GM21529 (cell line): Measurements from ENCODE around the gene ESYT1.
A peak's percentile ranks its signal among the peaks of the same experiment; 100 is the strongest.

ENCODE experiments used
- ATAC-seq: cut with Tn5 transposase; IDR thresholded peaks from one replicate; pipeline ENCODE4 v1.9.1; 2021; ENCODE audit not compliant: unreplicated experiment

ESYT1 gene

DNA sequence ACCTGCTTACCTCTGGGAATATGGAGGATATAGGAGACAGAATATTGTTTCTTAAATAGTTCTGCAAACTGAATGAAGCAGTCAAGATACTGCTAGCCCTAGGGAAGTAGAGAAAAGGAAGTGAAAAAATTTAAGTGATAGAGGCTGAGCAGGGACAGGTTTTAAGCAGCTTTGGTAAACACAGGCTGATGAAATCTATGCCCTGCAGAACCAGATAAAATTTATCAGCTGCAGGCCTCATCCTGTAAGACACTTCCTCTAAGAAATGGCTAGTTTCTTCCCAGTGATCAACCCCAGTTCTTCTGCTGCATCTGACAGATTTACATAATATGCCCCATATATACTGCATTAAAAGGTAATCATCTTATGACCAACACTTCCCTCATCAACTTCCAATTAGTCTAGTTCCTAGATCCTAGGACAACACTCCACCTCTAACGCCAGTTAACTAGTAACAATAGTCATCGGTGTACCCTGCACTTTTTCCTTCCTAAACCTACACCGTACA, 1.3 kb upstream of the ESYT1 start:
- ATAC-seq: no peak

DNA sequence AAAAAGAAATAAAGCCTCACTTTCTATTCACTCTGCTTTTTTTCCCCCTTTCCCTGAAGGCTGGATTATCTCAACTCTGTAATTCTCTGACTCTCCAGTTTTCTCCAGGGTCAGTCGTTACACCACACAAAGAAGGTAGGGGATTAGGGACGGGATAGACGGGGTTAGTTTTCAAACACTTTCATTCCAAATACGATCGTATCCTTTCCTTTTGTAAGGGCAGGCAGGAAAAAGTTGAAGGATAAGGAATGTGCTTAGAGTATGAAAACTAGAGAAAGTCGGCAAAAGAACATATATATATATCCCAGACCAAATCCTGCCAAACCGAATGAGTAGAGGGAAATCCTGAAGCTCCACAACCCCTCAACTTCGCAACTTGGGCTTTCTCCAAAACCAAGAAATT, 581 bp upstream of the ESYT1 start:
- ATAC-seq: no peak

DNA sequence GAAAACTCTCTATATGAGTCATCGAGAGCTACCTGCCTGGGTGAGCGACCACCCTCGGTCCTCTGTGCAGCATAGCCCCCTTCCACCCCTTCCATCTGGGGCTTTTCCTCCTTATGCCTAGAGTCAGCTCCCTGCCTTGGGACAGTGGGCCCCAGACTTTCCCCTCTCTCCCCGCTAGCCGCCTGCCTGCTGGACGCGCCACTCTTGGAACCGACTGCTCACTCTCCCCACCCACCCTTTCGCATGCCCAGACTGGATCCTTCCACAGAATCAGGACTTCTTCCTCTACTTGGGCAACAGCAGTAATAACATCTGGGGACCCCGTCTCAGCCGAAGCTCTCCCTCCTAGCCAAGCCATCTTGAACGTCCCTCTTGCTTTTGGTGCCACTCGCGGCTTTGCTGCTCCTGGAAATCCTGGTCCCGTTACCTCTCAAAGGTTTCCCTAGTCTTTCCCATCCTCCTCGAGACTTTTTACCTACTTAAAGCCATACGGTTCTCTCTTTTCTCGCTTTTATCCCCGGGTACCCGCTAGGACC, 671 bp downstream of the ESYT1 start:
- no peak for ATAC-seq

DNA sequence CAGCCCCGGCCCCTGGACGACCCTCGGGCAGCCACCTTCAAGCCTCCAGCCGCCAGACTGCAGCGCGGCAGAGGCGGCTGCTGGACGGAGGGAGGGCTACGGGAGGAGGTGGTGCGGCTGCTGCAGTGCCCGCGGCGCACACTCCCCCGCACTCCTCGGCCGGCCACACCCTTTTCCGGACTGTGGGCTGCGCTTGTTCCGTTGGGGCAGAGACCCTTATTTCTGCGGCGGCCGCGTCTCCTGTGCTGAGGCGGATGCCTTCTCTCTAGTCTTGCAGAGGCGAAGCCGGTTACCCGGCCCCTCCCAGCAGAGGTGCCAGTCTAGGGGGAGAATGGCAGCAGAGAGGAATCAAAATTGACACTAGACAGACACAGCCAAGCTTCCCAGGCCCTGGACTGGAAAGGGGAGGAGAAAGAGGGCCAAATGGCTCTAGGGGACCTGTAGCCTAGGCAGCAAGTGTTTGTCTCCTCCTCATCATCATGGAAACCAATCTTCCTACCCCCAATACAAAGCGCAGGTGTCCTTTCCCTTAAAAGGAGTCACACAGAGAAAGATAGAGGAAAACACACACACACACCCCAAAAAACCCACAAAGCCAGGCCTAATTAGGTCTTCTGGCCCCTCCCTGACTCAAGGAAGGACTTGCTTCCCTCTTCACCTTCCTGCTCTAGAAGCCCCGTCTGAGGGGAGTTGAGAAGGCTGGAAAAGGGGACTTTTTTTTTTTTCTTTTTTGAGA, 1.3 kb downstream of the ESYT1 start:
- ATAC-seq: peak; percentile 31

DNA sequence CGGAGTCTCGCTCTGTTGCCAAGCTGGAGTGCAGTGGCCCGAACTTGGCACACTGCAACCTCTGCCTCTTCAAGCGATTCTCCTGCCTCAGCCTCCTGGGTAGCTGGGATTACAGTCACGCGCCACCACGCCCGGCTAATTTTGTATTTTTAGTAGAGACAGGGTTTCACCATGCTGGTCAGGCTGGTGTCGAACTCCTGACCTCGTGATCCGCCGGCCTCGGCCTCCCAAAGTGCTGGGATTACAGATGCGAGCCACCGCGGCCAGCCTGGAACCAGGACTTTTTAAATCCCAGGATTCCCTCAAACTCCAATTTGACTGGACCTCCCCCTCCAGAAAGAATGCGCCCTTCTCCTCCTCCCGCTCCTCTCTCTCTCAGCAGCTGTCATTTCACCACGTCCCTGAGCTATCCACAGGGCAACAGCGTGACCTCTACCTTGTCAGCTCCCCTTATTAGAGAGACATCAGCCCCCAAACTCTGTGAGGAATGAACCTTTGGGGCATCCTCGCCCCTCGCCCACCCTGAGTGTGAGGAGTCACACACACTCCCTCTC, 2.0 kb downstream of the ESYT1 start:
- no peak for ATAC-seq

DNA sequence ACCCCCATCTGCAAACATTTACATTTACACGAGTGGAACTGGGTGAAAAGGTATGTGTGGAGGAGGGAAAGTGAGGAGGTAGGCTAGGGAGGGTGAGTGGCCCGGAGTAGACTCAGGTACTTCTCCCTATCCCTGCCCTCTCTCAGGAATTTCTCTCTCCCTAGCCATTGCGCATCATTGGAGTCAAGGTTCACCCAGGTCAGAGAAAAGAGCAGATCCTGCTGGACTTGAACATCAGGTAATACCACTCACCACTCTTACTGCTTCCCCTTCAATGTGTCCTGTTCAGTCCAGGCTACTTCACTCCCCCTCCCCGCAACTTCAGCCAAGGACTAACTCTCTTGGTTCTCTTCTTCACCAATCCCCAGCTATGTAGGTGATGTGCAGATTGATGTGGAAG, 2.8 kb downstream of the ESYT1 start:
- no peak for ATAC-seq

DNA sequence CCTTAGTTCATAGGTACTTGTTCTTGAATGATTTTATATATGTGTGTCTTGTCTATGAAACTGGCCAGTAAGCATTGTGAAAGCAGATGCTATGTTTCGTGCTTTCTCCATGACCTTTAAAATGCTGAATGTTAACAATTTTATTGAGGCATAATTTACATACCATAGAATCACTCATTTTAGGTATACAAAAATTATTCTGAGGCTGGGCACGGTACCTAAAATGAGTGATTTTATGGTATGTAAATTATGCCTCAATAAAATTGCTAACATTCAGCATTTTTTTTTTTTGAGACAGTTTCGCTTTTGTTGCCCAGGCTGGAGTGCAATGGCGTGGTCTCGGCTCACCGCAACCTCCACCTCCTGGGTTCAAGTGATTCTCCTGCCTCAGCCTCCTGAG, 6.8 kb downstream of the ESYT1 start:
- no peak for ATAC-seq

DNA sequence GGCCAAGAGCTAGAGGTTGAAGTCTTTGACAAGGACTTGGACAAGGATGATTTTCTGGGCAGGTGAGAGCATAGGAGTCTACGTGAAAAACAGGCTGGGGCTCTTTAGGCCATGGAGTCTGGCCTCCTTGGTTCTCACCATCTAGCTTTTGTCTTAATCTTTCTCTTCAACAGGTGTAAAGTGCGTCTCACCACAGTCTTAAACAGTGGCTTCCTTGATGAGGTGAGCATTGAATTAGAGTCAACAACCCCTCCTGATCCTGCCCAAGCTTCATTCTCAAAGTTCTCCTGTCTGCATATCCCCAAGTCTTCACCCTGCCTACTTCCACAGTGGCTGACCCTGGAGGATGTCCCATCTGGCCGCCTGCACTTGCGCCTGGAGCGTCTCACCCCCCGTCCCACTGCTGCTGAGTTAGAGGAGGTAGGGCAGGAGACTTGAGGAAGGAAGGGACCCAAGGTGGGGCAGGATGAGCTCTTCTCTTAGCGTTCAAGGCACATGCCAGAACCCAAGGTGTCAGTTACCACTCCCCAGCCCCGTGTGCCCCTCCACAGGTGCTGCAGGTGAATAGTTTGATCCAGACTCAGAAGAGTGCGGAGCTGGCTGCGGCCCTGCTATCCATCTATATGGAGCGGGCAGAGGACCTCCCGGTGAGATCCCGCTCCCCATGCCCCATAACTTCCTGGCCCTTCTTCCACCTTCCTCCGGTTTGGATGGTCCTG, 9.9 kb downstream of the ESYT1 start:
- no peak for ATAC-seq

DNA sequence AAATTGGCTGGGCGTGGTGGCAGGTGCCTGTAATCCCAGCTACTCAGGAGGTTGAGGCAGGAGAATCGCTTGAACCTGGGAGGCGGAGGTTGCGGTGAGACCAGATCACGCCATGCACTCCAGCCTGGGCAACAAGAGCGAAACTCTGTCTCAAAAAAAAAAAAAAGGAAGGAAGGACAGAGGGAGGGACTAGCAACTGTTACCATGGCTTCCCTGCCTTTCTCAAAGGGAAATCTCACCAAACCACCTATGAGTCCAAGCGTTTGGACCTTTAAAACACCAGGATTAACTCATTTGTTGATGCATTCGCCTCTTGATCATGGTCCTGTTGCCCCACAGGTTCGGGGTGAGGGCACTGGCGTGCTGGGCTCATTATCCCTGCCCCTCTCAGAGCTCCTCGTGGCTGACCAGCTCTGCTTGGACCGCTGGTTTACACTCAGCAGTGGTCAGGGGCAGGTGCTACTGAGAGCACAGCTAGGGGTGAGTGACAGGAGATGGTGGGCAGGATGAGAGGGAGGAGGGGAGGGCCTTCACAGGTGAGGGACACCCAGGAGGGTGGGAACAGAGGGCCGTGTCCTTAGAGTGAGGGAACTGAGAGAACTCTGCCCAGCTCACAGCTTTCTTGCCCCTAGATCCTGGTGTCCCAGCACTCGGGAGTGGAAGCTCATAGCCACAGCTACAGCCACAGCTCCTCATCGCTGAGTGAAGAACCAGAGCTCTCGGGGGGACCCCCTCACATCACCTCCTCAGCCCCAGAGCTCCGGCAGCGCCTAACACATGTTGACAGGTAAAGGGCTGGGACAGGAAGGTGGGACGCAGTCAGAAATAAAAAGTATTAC, 14.1 kb downstream of the ESYT1 start:
- no peak for ATAC-seq

DNA sequence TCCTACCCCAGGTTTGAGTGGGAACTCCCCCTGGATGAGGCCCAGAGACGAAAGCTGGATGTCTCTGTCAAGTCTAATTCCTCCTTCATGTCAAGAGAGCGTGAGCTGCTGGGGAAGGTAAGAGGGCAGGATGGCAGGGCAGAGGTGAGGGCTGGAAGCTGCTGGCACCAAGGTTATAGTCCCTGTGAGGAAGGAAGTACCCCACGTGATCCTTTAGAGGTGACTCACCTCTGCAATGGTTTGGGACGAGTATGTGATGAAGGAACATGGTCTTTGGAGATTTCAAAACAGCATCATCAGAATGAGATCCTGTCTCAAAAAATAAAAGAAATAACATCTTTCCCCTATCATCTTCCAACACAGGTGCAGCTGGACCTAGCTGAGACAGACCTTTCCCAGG, 15.2 kb downstream of the ESYT1 start:
- ATAC-seq: no peak

DNA sequence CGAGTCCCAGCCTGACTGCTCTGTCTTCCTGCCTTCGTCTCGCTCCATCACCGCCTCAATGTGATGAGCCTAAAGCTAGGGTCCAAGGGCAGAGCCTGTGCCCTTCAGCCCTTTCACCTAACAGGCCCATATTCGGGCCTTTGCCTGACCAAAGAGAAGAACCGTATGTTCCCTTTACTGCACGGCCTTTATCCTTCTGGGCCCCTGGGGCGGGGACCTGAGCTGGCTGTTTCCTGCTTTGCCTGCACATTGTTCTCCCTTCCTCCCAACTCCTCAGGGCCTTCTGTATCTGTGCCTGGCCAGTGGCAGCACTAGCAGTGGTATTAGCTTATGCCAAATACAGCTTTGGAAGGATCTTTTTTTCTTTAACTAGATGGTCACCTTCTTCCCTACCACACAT, 15.8 kb downstream of the ESYT1 start:
- no peak for ATAC-seq

DNA sequence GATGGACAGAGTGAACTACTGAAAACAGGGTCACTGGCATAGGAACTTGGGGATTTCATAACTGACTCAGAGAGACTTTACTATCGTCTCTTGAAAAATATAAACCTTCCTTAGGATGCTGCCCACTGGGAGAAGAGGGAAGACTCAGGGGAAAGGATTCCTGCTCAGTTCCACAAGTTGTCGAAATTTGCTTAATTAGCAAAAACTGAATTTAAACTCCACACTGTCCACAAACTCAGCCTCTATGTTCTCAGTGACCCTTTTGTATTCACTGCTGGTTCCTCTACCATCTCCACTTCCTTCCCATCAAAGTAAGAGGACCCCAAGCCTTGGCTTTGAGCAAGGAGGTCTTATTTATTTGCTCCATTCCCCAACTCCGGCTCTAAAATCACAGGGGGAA, 17.1 kb downstream of the ESYT1 start:
- no peak for ATAC-seq

DNA sequence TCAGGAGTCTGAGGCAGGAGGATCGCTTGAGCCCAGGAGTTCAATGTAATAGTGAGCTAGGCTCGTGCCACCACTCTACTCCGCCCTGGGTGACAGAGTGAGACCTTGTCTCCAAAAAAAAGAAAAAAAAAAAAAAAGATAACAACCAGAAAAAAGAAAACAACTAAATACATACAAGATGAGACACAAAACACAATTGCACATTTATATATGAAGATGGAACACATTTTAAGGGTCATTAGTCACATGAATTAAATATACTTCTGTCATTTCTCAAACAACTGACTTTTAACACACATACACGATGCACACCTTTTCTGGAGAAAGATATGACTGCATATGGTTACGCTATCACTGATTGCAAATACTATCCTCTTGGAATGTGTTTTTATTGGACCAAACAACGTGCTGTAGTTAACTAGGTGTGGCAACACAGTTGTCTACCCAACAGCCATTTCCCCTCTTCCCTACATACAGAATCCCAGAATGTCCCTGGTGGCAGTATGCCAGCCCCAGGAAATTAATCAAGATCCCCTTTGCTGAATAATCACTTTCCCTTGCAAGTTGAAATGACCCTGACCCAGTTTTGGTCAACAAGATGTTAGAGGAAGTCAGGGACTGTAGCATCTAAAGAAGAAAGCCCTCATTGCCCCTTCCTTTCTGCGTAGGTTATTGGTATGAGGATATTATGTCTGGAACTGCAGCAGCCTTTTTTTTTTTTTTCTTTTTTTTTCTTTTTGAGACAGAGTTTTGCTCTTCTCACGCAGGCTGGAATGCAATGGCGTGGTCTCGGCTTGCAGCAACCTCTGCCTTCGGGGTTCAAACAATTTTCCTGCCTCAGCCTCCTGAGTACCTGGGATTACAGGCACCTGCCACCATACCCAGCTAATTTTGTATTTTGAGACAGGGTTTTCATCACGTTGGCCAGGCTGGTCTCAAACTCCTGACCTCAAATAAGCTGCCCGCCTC, 18.7 kb downstream of the ESYT1 start:
- no peak for ATAC-seq

DNA sequence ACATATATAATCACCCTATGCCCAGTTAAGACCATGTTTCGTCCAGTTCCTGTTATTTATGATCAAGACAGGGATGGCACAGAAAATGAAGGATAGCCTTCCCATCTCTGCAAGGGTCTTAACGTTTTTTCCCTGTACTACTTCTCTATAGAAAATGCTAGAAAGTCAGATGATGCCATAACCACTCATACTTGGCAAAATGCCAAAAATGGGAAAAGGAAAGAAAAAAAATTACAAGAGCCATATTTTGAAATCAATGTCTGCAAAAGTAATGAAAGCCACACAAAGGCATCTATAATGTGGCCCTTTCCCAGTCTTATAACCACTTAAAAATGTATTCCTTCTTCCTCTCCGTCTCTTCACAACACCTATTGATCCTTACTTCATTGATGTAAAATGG, 22.5 kb downstream of the ESYT1 start:
- no peak for ATAC-seq

DNA sequence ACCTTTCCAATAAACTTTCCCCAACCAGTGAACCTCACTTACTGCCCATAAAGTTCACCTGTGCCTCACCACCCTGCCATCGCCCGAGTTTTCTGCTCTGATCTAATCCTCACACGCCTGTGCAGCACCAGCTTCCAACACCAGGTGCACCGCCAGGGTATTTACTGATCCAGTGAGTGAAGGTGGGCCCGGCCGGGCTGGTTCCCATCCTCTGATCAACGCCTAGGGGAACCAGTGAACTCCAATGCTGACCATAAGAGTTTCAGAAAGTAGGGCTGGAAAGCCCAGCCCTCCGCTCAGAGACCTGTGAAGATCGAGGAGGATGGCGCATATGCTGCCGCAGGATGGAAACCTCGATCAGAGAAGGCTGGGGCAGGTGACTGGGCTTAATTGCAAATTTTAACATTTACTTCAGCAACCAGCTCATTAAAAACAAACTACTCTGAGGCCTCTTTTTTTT, 23.6 kb downstream of the ESYT1 start:
- ATAC-seq: peak; percentile 47

DNA sequence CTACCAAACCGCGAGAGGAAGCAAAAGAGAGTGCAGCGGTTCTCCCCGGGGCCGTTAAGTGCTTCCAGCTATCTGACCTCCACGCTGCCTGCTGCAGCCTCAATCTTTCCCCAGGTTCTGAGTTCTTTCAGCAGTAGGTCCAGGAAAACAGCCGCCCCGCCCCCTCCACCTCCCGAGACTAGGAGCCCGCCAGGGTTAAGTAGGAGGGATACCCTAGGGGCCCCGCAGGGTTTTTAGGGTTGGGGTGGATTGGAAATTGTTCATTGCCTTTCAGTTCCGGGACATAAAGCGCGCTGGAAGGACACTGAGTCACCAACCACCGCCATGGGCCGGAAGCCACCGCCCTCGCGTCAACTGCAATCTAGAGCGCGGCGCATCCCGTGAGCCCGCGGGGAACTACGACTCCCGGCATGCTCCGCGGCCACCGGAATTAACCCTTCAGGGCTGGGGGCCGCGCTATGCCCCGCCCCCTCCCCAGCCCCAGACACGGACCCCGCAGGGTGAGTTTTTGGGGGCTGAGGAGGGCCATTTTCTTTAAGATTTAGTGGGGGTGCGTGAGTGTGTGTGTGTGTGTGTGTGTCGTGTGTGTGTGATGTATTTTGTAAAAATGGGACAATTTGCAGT, 24.2 kb downstream of the ESYT1 start, which contains the start of gene MYL6B:
Gene MYL6B (plus strand): TSS at position 456 of the 624 bp plus-strand sequence. CDS start 1,332 bp downstream, outside the sequence.
- ATAC-seq: peak; percentile 85

DNA sequence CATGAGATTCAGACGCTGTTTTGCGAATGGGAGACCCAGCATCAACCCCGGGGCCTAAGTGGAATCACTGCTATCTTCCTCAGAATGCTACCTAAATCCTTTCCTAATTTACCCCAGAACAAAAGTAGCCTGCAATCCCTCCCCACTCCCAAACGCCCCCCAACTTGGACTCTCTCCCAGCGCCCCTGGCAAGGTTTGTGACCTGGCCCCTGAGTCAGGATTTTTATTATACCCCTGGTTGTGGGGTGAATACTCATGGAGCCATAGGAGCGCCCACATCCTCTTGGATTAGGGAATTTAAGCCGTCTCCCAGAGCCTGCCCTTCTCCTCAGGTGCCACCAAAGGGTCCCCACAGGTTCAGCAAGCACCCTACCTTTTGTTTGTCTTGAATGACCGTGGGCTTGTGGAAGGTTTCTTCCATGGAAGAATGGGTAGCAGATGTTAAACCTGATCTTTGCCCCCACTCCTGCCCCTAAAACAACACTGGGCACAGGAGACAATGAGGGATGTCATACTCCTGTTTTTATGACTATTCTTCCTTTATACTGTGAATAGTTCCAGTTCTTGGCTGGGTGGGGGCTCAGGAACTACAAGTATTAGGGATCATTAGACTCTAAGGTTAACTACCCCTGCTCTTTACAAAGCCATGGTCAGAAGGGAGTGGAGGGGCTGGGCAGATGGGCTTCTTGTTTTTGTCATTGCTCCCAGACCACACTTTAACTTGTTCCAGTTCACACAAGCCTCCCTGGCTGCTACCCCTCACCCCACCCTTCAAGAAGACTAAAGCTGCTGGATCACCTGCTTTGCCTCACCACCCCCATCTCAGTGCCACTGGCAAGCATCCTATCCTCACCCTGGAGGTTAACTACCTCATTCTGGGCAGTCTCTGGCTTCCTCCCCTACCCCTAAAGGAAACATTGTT, 24.9 kb downstream of the ESYT1 start:
- no peak for ATAC-seq

DNA sequence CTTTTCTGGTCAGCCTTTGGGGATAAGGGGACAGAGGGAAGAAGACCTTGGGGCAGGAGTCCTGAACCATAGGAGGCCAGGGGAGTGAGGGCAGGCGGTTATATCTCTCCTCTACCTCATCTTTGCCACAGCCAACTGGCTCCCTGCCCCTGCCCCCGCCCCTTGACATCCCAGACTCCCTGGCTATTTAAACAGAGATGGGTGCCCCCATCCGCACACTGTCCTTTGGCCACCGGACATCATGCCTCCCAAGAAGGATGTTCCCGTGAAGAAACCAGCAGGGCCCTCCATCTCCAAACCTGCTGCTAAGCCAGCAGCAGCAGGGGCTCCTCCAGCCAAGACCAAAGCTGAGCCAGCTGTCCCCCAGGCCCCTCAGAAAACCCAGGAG, 25.6 kb downstream of the ESYT1 start:
- ATAC-seq: no peak
